ENCODE measurements around the gene NHEJ1. TPM values are rescaled to one million over a fixed set of nuclear protein-coding genes. Genes with fewer than 3 reads are reported as not detected.

Gene NHEJ1
- total RNA-seq, 6 donors from 2014 or later = 7.9 to 26.2 (median 14.3) TPM

- Histone ChIP-seq H3K27me3 (no peaks in the 10 kb centered on the region), H3K4me3 (no peak overlapping the region), H3K4me1 (peaks cover 28 to 65% (median 47%) of the 10 kb centered on the region in 4 donors), H3K9me3 (no peaks in the 10 kb centered on the region), H3K36me3 (no peaks in the 10 kb centered on the region), H3K27ac (peak overlapping the region in 2 of 4 donors; percentile 47 to 66)
- 90% methylated on average over 8 of the region's 8 CpGs for WGBS, 2 donors
- no peak for ATAC-seq (ENCODE audit: low FRiP score in 2 of 2)
- no peak for DNase-seq
- no peak for TF ChIP-seq POLR2A (IDR thresholded peaks at IDR 0.05)
- TF ChIP-seq, protein P1, sequence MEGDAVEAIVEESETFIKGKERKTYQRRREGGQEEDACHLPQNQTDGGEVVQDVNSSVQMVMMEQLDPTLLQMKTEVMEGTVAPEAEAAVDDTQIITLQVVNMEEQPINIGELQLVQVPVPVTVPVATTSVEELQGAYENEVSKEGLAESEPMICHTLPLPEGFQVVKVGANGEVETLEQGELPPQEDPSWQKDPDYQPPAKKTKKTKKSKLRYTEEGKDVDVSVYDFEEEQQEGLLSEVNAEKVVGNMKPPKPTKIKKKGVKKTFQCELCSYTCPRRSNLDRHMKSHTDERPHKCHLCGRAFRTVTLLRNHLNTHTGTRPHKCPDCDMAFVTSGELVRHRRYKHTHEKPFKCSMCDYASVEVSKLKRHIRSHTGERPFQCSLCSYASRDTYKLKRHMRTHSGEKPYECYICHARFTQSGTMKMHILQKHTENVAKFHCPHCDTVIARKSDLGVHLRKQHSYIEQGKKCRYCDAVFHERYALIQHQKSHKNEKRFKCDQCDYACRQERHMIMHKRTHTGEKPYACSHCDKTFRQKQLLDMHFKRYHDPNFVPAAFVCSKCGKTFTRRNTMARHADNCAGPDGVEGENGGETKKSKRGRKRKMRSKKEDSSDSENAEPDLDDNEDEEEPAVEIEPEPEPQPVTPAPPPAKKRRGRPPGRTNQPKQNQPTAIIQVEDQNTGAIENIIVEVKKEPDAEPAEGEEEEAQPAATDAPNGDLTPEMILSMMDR (IDR thresholded peaks at IDR 0.05) = no peak
- no peak for TF ChIP-seq POLR2AphosphoS5 (IDR thresholded peaks at IDR 0.05)
- no peak for TF ChIP-seq EP300 (IDR thresholded peaks at IDR 0.05)
Measured at GRCh38 chr2:219123356-219124135, 37.1 kb downstream of the NHEJ1 start.

DNA sequence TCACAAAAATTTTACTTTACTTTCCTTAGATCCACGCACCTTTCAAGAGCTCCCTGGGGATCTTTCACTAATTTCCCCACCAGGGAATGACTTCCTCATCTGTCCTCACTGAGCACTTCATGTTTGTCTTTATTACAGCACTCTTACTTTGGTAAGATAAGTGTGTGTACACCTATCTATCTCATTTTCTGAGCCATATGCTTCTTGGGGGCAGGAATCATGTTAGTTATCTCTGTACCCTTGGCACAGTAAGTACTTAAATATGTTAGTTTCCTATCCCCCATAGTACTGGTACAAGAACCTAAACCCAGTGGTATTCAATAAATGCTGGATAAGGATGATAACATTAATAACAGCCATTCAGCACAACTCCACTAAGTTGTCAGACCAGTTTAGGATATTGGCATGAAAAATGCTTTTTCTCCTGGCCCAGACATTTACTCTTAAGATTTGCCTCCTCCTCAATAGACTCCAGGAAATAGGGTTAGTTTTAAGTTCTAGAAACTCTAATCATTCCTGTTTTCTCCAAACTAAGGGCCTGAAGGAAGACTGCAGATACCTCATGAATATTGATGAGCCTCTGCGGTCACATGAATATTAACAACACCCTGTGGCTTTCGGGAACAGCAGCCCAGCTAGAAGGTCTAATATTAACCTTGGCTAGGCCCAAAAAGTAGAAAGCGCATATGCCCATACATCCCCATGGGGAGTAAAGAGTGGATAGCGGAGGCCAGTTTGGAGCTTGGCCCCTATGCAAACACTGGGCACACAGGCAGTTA, 38.2 kb downstream of the NHEJ1 start:
- Histone ChIP-seq H3K9me3 (no peaks in the 10 kb centered on the region), H3K36me3 (no peaks in the 10 kb centered on the region), H3K27ac (peak overlapping the region in 2 of 4 donors; percentile 63 to 70), H3K4me3 (no peak overlapping the region), H3K4me1 (peaks cover 25 to 66% (median 44%) of the 10 kb centered on the region in 4 donors), H3K27me3 (no peaks in the 10 kb centered on the region)
- no peak for DNase-seq
- WGBS, 2 donors = 69 to 73% methylated on average over 5 of the region's 5 CpGs
- ATAC-seq (ENCODE audit: low FRiP score in 2 of 2) = no peak
- no peak for TF ChIP-seq POLR2A (IDR thresholded peaks at IDR 0.05)
- TF ChIP-seq POLR2AphosphoS5 (IDR thresholded peaks at IDR 0.05) = no peak
- TF ChIP-seq, protein P1 (IDR thresholded peaks at IDR 0.05) = no peak
- no peak for TF ChIP-seq EP300 (IDR thresholded peaks at IDR 0.05)

DNA sequence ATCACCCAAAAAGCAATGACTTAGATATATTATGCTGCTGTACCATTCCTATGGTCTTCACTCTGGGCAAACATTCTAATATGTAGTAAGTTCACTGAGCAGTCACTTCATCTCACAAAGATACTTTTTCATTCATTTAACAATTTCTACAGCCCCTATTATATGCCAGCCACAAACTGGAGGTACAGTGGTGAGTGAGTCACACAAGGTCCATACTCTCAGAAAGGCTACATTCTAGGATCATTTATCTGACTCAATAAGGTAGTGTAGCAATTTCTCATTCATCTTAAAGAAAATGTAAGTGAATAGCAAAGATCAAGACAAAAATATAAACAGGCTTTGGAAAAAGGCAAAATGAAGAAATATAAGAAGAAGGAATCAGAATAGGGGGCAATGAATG, 40.5 kb downstream of the NHEJ1 start:
- H3K27me3 ChIP-seq = no peaks in the 10 kb centered on the region
- H3K36me3 ChIP-seq = no peaks in the 10 kb centered on the region
- DNase-seq (no peak), ATAC-seq (ENCODE audit: low FRiP score in 2 of 2) (no peak)
- no peak overlapping the region for H3K27ac ChIP-seq
- no peaks in the 10 kb centered on the region for H3K9me3 ChIP-seq
- H3K4me3 ChIP-seq = no peak overlapping the region
- H3K4me1 ChIP-seq = peaks cover 22 to 62% (median 36%) of the 10 kb centered on the region in 4 donors
- no peak for TF ChIP-seq POLR2A (IDR thresholded peaks at IDR 0.05)
- TF ChIP-seq EP300 (IDR thresholded peaks at IDR 0.05) = no peak
- TF ChIP-seq, protein P1 (IDR thresholded peaks at IDR 0.05) = no peak
- TF ChIP-seq POLR2AphosphoS5 (IDR thresholded peaks at IDR 0.05) = no peak

GRCh38 chr2:219119422-219120043, 41.1 kb downstream of the NHEJ1 start:
- TF ChIP-seq POLR2A (IDR thresholded peaks at IDR 0.05) (no peak), EP300 (IDR thresholded peaks at IDR 0.05) (no peak)
- TF ChIP-seq, protein P1 (IDR thresholded peaks at IDR 0.05) = peak; percentile 42 to 71 (median 66)
- Histone ChIP-seq H3K4me1 (peaks cover 17 to 57% (median 31%) of the 10 kb centered on the region in 4 donors), H3K36me3 (no peaks in the 10 kb centered on the region), H3K9me3 (no peaks in the 10 kb centered on the region), H3K4me3 (no peak overlapping the region), H3K27ac (no peak overlapping the region), H3K27me3 (no peaks in the 10 kb centered on the region)
- DNase-seq (peak in 1 of 2 donors; percentile 72), ATAC-seq (ENCODE audit: low FRiP score in 2 of 2) (peak; percentile 64 to 71)
- WGBS, 2 donors = 48 to 50% methylated on average over 7 of the region's 7 CpGs
